ENCODE data around the gene UBASH3A.

Gene UBASH3A

GRCh38 chr21:42451941-42452340, 48.2 kb downstream of the UBASH3A start:
- DNase-seq (ENCODE audit: low spot score), result no peak
- TF ChIP-seq CTCF (IDR thresholded peaks at IDR 0.05; ENCODE audit: borderline replicate concordance, control extremely low read depth, extremely low read depth, insufficient read depth, missing control alignments), result no peak
- in situ Hi-C loops (cut with MboI; ENCODE audit: low sequenced_read_pairs, unreplicated experiment), result no loop called here

DNA sequence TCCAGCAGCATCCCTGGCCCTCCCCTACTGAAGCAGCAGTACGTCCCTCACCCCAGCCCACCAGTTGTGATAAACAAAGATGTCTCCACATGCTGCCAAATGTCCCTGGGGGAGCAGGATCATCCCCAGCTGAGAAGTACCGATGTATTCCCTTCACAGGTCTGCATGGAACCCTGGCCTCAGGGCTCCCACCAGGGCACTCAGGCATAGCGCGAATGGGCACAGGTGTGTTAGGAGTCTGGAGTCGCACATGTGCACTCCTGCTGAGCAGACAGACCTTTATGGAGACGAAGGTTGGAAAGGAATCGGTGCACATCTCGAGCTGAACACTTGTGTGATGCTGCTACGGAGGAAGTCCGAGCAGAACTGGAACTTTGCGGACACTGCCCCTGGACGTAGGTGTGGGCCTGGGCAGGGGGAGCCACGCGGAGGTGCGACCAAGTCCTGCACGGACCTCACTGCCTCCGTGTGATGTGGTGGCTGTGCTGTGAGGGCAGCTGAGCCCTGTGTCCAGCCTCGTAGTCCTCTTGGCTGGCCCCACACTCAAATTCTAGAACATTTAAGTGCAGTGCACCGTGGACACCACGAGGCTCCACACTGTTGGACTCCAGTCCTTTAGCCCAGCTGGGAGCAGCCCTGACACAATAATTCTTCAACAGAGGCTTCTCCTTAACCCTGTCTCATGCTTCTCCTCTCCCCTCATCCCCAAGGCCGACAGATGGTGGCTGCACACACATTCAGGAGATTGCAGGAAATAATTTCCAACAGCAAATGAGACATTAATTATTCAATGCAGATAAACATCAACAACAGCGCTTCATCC, 48.9 kb downstream of the UBASH3A start:
- TF ChIP-seq CTCF (IDR thresholded peaks at IDR 0.05; ENCODE audit: borderline replicate concordance, control extremely low read depth, extremely low read depth, insufficient read depth, missing control alignments), result no peak
- in situ Hi-C loops (cut with MboI; ENCODE audit: low sequenced_read_pairs, unreplicated experiment), result no loop called here

GRCh38 chr21:42453224-42453985, 49.7 kb downstream of the UBASH3A start:
- in situ Hi-C loops (cut with MboI; ENCODE audit: low sequenced_read_pairs, unreplicated experiment), result no loop called here
- DNase-seq (ENCODE audit: low spot score), result no peak

More for the DNA sequence above, 48.9 kb downstream of the UBASH3A start:
- DNase-seq (ENCODE audit: low spot score), result no peak

GRCh38 chr21:42453986-42454570, 50.4 kb downstream of the UBASH3A start:
- in situ Hi-C loops (cut with MboI; ENCODE audit: low sequenced_read_pairs, unreplicated experiment), result no loop called here

More at GRCh38 chr21:42453224-42453985, 49.7 kb downstream of the UBASH3A start:
- no peak for TF ChIP-seq CTCF (IDR thresholded peaks at IDR 0.05; ENCODE audit: borderline replicate concordance, control extremely low read depth, extremely low read depth, insufficient read depth, missing control alignments)

DNA sequence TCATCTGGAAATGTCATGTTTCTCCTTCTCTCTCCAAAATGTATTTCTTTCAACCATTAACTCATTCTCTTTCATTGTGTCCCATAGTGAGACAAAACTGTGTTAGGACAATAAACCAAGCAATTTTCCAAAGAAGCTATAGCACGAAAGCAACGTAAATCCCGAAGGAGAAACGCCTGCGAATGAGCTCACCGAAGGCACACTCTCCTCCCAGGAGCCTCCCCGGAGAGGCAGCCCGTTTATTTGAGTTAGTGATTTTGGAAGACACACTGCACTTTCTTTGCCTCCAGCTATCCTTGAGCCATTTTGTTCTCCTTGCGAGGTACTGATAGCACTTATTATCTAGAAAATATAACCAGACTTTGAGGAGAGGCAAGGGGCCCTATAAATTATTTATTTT, 51.1 kb downstream of the UBASH3A start:
- in situ Hi-C loops (cut with MboI; ENCODE audit: low sequenced_read_pairs, unreplicated experiment), result no loop called here
- TF ChIP-seq CTCF (IDR thresholded peaks at IDR 0.05; ENCODE audit: borderline replicate concordance, control extremely low read depth, extremely low read depth, insufficient read depth, missing control alignments), result no peak
- no peak for DNase-seq (ENCODE audit: low spot score)

More at GRCh38 chr21:42453986-42454570, 50.4 kb downstream of the UBASH3A start:
- no peak for DNase-seq (ENCODE audit: low spot score)
- TF ChIP-seq CTCF (IDR thresholded peaks at IDR 0.05; ENCODE audit: borderline replicate concordance, control extremely low read depth, extremely low read depth, insufficient read depth, missing control alignments), result no peak

GRCh38 chr21:42455196-42455595, 51.5 kb downstream of the UBASH3A start:
- TF ChIP-seq CTCF (IDR thresholded peaks at IDR 0.05; ENCODE audit: borderline replicate concordance, control extremely low read depth, extremely low read depth, insufficient read depth, missing control alignments), result no peak
- DNase-seq (ENCODE audit: low spot score), result no peak
- in situ Hi-C loops (cut with MboI; ENCODE audit: low sequenced_read_pairs, unreplicated experiment), result no loop called here

All from GM13976 (cell line).